ENCODE measurements around the gene FGD6. TPM values are rescaled to one million over a fixed set of nuclear protein-coding genes. Genes with fewer than 3 reads are reported as not detected.

FGD6 gene
- total RNA-seq, 1 donor from 2014 or later: 18.0 TPM

DNA sequence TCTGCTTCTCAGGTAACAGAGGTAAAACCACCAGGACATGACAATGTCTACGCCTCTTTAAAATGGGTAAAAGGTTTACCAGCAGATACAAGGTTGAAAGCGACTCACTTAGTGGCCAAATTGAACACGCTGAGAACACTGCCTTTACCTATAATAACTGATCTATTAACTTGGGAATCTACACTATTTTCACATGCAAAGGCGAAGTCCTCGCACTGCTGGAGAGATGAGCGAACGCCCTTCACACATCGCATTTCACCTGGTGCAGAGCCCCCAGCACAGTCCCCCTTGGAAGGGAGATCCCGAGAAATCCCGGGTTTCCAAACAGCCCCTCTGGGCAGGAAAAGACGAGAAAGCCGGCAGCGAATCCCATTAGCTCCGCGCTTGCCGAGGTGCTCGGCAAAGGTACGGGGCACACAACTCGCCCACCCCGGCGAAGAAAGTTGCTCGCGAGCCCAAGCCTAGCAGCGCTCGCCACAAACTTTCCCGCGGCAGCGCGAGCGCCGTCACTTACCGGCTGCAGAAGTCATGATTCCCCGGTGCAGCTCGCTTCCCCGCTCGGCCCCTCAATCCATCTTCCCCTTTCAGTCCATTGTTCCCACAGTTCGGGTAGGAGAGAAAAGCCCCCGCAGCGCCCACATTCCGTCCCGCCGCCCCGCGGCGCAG, 423 bp downstream of the FGD6 start:
- H3K27ac Mint-ChIP-seq: peak overlapping the region; percentile 98
- peak overlapping the region; percentile 91 for H3K4me3 Mint-ChIP-seq
- TF ChIP-seq, protein P1, sequence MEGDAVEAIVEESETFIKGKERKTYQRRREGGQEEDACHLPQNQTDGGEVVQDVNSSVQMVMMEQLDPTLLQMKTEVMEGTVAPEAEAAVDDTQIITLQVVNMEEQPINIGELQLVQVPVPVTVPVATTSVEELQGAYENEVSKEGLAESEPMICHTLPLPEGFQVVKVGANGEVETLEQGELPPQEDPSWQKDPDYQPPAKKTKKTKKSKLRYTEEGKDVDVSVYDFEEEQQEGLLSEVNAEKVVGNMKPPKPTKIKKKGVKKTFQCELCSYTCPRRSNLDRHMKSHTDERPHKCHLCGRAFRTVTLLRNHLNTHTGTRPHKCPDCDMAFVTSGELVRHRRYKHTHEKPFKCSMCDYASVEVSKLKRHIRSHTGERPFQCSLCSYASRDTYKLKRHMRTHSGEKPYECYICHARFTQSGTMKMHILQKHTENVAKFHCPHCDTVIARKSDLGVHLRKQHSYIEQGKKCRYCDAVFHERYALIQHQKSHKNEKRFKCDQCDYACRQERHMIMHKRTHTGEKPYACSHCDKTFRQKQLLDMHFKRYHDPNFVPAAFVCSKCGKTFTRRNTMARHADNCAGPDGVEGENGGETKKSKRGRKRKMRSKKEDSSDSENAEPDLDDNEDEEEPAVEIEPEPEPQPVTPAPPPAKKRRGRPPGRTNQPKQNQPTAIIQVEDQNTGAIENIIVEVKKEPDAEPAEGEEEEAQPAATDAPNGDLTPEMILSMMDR (IDR thresholded peaks at IDR 0.05; ENCODE audit: unreplicated experiment): no peak
- no peaks in the 10 kb centered on the region for H3K9me3 Mint-ChIP-seq
- H3K27me3 Mint-ChIP-seq (ENCODE audit: low read depth): no peaks in the 10 kb centered on the region
- no peak for DNase-seq (ENCODE audit: low spot score in 2 of 2, unreplicated experiment in 2 of 2)
- peaks cover 3% of the 10 kb centered on the region for H3K36me3 Mint-ChIP-seq
- H3K4me1 Mint-ChIP-seq: peaks cover 46% of the 10 kb centered on the region

DNA sequence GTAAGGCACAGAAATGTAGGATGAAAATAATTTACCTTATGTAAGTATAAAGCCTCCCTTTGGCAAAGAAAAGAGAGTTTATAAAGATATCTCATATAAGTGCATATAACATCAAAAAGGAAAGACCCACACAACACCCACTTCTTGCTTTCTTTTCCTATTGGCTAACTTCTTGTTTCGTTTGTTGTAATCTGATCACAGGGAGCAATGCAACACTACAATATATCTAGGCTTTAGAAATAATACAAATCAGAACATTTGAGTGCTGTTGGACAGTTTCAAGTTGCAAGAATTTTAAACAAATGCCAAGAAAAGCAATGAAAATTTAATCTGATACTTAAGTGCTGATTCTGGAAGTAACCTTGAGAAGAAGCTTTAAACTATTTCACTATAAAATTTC, 1.3 kb downstream of the FGD6 start:
- no peak for DNase-seq (ENCODE audit: low spot score in 2 of 2, unreplicated experiment in 2 of 2)
- peak overlapping the region; percentile 98 for H3K27ac Mint-ChIP-seq
- no peaks in the 10 kb centered on the region for H3K9me3 Mint-ChIP-seq
- peaks cover 44% of the 10 kb centered on the region for H3K4me1 Mint-ChIP-seq
- TF ChIP-seq, protein P1 (IDR thresholded peaks at IDR 0.05; ENCODE audit: unreplicated experiment): no peak
- peaks cover 1% of the 10 kb centered on the region for H3K36me3 Mint-ChIP-seq
- peak overlapping the region; percentile 91 for H3K4me3 Mint-ChIP-seq
- H3K27me3 Mint-ChIP-seq (ENCODE audit: low read depth): no peaks in the 10 kb centered on the region

DNA sequence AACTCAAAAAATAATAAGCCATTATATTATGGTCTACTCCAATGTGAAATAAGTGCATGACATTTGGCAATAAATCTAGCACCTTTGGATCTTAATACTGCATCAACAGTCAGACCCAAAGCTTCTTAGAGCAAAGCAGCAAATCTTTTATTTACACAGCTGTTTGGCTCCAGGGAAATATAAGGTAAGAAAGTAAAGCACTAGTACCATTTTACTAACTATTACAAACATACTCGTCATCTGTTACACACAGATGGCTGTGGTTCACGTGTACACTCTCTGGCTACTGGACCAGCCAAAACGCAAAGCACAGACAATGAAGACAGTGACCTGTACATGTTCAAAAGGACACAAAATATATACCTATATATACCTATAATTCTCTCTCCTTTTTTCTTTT, 2.8 kb downstream of the FGD6 start:
- Mint-ChIP-seq H3K36me3 (no peaks in the 10 kb centered on the region), H3K9me3 (no peaks in the 10 kb centered on the region), H3K4me3 (no peak overlapping the region), H3K4me1 (peaks cover 33% of the 10 kb centered on the region), H3K27ac (no peak overlapping the region), H3K27me3 (ENCODE audit: low read depth) (no peaks in the 10 kb centered on the region)
- no peak for DNase-seq (ENCODE audit: low spot score in 2 of 2, unreplicated experiment in 2 of 2)
- TF ChIP-seq, protein P1 (IDR thresholded peaks at IDR 0.05; ENCODE audit: unreplicated experiment): no peak

DNA sequence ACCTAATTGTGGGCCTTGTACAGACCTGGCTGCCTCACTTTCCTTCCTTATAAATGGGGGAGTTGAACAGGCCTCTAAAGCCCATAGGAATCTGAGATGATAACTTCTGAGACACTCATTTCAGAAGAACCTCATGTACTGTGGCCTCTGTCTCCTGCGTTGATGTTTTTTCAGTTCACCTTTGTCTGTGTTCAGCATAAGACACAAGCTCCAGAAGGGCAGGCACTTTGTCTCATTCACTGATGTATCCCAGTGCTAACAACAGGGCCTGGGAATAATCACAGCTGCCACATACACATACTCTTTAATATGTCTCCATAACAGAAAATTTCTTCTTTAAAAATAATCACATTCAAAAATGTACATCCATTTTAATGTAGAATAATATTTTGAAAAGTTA, 3.3 kb downstream of the FGD6 start:
- Mint-ChIP-seq H3K9me3 (no peaks in the 10 kb centered on the region), H3K4me3 (no peak overlapping the region), H3K27ac (peak overlapping the region; percentile 37), H3K27me3 (ENCODE audit: low read depth) (no peaks in the 10 kb centered on the region), H3K36me3 (peaks cover 2% of the 10 kb centered on the region), H3K4me1 (peaks cover 28% of the 10 kb centered on the region)
- TF ChIP-seq, protein P1 (IDR thresholded peaks at IDR 0.05; ENCODE audit: unreplicated experiment): no peak
- no peak for DNase-seq (ENCODE audit: low spot score in 2 of 2, unreplicated experiment in 2 of 2)

DNA sequence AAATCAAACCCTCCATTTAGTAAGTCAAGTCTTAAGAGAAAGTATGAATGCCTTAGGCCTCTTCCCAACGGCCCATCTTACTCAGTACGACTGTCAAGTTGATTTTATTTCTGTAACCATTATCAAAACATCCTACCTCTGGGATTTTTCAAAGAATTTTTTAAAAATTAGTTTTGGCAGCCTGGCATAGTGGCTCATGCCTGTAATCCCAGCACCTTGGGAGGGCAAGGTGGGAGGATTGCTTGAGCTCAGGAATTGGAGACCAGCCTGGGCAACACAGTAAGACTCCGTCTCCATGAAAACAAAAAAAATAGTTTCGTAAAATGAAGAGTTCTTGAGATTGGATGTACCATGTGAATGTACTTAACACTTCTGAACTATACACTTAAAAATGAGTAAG, 4.1 kb downstream of the FGD6 start:
- H3K36me3 Mint-ChIP-seq: peaks cover 2% of the 10 kb centered on the region
- H3K4me1 Mint-ChIP-seq: peaks cover 26% of the 10 kb centered on the region
- TF ChIP-seq, protein P1 (IDR thresholded peaks at IDR 0.05; ENCODE audit: unreplicated experiment): no peak
- H3K9me3 Mint-ChIP-seq: no peaks in the 10 kb centered on the region
- no peak overlapping the region for H3K4me3 Mint-ChIP-seq
- H3K27ac Mint-ChIP-seq: peak overlapping the region; percentile 47
- no peaks in the 10 kb centered on the region for H3K27me3 Mint-ChIP-seq (ENCODE audit: low read depth)
- DNase-seq (ENCODE audit: low spot score in 2 of 2, unreplicated experiment in 2 of 2): no peak

Data from mesothelial cell of epicardium (in vitro differentiated cells).